Measurements from ENCODE around the gene RSKR.
"Not testable (repeated sequence)": the region's sequence is repeated elsewhere in the genome, so short reads cannot be mapped to it uniquely, and the experiment has no call there.

The RSKR gene

DNA sequence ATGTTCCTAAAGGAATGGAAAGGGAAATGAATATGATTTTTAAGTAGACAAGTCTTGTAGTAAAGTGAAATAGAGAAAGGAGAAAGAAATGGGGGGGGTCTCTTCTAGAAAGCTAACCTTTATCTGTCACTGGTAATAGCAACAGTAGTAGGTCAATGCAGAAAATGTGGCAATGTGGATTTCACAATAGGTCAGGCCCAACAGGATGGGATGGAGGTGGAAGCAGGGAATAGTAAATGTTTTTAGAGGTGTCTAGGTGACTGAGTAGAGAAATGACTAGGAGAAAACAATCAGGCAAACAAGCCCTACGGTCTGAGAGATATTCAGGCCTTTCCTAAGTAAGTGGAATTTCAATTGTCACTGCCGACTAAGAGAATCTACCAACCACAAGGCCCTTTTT lies 6.0 kb upstream of the RSKR start:
- no peak for DNase-seq

DNA sequence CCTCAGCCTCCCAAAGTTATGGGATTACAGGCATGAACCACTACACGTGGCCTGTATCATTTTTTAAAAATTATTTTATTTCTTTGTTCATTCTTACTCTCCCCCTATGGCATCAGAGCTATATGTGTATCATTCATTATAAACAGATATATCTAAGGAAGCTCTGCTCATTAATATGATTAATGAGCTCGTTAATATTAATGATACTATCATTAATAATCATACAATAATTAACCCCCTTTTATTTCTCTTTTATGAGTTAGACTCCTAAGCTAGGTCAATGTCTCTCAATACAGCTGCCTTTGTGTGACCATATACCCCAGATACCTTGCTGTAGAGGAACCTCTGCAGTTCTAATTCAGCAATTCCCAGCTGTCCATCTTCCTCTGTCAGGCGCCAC lies 4.5 kb upstream of the RSKR start:
- no peak for DNase-seq

GRCh38 chr17:28616281-28616680 lies 2.3 kb upstream of the RSKR start:
- DNase-seq: no peak

- DNase-seq: no peak
Measured at GRCh38 chr17:28615260-28615940, 1.4 kb upstream of the RSKR start.

GRCh38 chr17:28612936-28613872 lies 781 bp downstream of the RSKR start:
- DNase-seq: peak; percentile 70

DNA sequence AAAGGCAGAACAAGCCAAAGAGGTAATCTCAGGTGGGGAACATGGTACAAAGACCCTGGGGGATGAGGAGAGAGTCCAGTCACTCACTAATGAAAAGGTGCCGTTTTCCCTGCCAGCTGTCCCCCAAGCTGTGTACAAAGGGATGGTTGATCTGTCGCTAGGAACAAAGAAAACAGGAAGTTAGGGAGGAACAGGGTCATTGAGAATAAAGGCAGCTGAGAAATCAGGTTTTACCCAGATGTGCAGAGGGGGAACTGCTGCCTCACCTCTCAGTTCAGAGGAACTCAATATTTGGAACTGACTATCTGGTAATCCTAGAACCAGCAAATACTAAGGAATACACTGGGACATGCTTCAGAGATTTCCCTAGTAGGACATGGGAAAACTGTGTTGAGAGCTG lies 1.5 kb downstream of the RSKR start:
- DNase-seq: peak; percentile 69

GRCh38 chr17:28610376-28610775 lies 3.6 kb downstream of the RSKR start:
- DNase-seq: no peak

GRCh38 chr17:28604031-28604430 lies 10.0 kb downstream of the RSKR start:
- not testable (repeated sequence) for DNase-seq

- DNase-seq: peak; percentile 89
Measured at GRCh38 chr17:28599311-28600184, 14.4 kb downstream of the RSKR start.

DNA sequence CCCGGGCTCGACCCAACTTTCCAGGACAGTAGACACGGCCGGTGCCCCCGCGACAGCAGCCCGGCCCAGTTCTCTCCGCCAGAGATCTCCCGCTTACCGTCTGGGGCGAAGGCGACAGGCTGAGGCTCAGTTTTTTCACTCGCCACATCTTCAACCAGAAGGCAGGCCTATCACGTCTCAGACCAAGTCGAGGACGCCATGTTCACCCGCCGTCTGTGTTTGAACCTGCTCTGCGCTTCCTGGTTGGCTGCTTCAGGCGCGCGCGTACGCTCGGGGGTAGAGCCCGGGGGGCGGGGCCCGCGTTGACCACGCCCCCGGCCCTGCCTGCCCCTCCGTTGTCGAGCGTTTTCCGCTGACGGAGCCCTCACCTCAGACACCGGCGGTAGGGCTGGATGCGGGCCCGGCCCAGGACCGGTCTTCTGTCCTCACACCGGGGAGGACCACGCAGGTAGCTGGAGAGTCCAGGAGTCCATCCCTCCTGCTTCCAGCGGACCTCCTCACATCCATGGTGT lies 15.1 kb downstream of the RSKR start, which contains the start of gene SPAG5:
TSS of gene SPAG5 (minus strand) at position 227 of the 512 bp plus-strand sequence. CDS start at position 148, 79 bp downstream.
- DNase-seq: peak; percentile 98

DNA sequence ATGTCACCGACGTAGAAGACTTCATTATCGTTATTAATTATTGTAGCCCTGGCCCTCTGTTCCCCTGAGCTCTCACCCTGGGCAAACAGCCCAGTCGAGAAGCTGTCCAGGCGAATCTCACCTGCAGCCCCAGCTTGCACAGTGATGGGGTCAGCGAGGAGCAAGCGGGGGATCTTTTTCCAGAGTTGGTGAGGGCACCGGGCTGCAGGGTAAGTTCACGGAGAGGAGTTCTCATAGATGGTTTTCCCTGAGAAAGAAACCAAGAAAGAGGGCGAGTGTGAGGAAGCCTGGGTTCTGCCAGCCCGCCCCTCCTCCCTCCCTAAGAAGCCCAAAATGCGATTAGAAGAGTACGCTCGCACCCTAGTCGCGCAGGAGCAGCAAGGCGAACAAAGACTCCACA lies 15.6 kb downstream of the RSKR start:
- DNase-seq: peak; percentile 82

DNA sequence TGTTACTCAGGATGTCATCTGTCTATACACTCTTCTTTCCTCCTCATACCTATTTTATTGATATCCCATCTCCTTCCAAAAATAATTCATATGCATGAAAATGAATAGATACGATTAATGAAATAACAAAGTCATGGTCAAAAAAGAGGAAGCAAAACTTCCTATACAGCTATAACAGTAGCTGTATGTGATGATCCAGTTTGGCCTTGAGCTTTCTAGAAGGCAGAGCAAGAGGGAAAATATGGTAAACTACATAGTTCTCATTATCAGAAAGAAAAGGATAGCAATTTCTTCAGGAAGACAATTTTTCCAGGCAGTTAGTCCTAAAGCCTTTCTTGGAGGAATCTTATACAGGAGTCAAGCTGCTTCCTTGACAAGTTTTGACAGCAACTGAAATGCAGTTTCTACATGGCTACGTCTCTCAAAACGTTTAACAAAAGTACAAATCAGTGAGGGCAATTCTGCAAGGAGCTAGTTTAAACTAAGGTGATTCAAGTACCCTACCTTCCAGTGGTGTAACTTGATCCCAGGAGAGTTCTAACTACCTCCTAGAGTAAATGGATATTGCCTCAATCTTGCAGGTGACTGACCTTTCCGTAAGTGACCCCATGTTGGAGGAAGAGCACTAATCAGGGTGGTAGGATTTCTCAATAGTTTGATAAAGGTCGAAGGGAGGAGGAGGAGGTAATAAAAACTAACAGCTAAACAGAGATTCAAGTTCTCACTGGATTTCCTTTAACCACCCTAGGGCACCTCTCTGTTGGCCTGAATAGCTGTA lies 16.2 kb downstream of the RSKR start:
- peak; percentile 52 for DNase-seq

GRCh38 chr17:28592260-28592659 lies 21.7 kb downstream of the RSKR start:
- DNase-seq: no peak

DNA sequence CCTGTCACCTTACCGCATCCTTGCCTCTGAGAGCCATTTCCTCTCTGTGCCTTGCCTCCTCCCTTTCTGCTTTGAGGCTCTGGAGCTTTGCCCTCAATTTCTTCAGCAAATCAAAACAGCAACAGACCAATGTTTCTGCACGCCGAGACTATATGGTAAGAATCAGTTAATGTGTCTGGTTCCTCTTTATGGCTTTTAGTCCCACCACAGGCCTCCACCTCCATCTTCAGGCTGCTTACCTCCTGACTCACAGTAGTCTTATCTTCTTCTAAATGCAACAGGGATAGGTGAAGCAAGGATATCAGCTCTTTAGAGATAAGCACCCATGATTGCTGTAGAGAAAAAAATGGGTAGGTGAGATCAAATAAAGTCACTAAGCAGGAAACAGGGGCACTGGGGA lies 28.1 kb downstream of the RSKR start:
- DNase-seq: no peak

DNA sequence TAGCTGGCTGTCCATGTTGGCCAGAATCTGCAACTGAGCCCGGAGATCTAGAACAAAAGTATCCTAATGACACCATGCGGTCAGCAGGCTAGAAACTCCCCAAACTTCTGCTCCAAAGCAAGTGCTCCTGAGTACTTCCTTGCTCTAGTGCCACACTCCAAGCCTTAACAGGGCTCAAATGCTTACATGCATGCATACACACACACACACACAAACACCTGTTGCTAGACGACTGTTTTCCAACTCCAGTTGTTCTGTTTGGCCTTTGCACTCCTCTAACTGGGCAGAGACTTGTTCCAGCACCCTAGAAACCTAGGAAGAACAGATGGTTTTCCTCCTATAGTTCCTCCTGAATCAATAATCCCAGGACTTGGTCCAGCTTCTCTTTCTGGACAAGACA lies 29.6 kb downstream of the RSKR start:
- no peak for DNase-seq

- DNase-seq: no peak
Measured at GRCh38 chr17:28582513-28582912, 31.5 kb downstream of the RSKR start.

GRCh38 chr17:28580959-28581358 lies 33.0 kb downstream of the RSKR start:
- peak; percentile 15 for DNase-seq

DNA sequence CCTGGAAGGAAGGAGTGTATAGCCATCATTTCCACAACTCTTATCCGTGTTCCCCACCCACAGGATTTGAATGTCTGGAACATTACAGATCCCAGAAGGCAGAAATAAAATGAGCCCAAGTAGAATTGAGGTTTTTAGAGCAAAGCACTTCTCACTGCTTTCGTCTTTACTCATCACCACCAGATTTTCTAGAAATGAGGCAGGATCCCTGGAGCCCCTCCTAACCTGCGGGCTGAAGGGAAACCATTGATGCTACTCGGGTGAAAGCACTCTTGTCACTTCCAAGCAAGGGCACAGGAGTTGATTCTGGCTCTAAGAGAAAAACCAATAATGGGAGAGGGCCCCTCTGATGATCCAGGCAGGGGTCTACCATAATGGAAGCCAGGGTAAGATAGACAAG lies 34.5 kb downstream of the RSKR start:
- no peak for DNase-seq

DNA sequence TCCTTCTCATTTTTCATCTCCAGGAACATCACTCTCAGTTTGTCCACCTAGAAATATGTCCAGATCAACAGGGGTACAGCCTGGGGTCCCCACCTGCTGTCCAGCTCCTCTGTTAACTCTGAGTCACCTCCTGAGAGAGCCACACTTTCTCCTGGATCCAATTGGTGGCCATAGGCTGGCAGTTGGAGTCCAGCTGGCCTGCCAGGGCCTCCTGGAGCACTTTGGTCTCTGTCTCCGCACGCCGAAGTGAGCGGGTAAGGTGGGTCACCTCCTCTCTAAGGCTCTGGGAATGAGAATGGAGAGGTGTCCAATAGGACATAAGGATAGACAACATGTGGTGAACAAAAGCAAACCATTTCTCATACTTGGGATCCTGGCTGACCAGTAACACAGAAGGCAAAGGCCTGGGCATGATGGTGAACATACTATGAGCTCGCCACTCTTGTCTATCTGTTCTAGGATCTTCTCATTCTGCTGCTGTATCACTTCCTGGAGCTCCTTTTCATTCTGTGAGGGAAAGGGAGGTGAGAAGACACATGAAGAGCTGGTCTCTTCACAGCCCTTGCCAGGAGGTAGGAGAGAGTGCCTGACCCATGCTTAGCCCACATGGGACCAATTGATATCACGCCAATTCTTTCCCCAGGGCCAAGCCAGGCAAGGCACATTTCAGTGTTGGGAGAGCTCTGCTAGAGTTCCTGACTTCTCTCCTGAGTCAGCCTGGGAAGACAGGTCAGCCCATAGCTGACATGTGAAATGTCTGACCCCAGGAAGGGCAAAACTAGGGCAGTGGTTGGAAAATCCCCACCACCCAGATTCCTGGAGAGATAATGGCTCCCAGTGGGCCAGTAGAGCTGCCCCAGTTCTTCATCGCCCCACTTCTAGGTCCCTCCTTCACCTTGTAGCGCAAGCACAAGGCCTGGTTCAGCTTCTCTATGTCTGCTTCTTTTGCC lies 35.5 kb downstream of the RSKR start:
- no peak for DNase-seq

DNA sequence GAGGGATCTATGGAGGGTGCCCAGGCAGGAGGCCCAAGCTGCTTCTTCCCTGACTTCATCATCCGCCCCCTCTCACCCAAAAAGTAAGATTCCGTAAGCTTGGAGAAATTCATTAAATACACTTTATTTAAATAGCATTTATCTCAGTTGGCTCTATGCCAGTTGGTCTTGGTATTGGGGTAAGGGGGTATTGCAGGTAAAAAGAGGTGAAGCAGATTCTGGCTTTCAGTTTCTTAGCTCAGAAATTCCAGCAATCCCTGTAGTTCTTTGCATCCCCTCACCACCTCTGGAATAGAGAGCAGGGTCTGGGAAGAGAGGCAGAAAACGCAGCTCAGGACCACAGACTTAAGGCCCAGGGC lies 36.5 kb downstream of the RSKR start:
- DNase-seq: peak; percentile 46
